ENCODE measurements around the gene DUSP22.

The DUSP22 gene

DNA sequence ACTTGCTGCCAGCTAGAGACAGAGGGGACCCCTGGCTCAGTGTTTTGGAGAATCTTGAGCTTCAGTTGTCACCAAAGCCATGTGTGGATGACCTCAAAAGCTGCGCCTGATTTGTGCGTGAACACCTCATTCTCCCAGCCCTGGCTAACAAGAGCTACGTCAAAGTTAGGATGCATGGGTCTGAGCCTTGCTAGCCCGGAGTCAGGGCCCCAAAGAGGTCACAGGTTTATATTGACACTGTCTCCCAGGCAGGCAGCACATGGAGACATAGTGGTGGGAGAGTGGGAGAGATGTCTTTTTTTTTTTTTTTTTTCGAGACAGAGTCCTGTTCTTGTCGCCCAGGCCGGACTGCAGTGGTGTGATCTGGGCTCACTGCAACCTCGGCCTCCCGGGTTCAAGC, 36.1 kb upstream of the DUSP22 start:
- H3K4me1 ChIP-seq (ENCODE audit: control insufficient read depth, insufficient read depth, low read length) = no peaks in the 10 kb centered on the region
- H3K36me3 ChIP-seq (ENCODE audit: control insufficient read depth, insufficient read depth, low read length) = no peaks in the 10 kb centered on the region
- no peak overlapping the region for H3K9ac ChIP-seq (ENCODE audit: low read depth, low read length)
- H3K4me3 ChIP-seq (ENCODE audit: low read depth, low read length) = no peak overlapping the region
- H3K9me3 ChIP-seq (ENCODE audit: control insufficient read depth, insufficient read depth, low read length) = peaks cover 35% of the 10 kb centered on the region
- no peak overlapping the region for H3K27ac ChIP-seq (ENCODE audit: low read depth, low read length)
- H3K27me3 ChIP-seq (ENCODE audit: control insufficient read depth, insufficient read depth, low read length) = no peaks in the 10 kb centered on the region

DNA sequence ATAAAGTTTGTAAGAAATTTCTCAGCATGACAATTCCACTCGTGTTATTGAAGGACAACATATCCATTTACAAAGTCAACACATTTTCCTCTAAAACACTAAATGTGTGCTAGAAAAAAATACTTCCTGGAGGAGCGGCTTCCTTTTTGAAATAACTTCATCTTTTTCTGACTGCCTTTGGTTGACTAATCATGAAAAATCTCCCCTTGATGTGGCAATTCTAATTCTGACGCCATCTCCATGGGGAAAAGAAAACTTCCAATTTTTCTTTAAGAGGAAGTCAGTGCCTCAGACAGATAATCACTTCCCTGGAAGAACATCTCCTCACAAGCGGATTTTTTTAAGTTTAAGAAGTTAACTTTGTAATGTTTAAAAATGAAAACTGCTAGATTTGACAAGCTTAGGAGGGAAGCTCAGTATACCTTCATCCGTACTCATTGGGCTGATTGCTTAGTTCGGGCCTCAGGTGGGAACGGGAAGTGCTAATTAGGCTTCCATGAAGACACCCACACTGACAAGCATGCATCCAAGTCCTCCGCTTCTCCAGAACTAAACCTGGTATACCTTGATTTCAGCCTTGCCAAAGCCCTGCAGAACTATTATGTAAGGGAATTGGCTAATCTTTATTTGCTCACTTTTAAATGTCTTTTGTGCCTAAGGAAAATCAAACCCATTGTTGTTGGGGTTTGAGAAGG, 35.1 kb upstream of the DUSP22 start:
- no peaks in the 10 kb centered on the region for H3K4me1 ChIP-seq (ENCODE audit: control insufficient read depth, insufficient read depth, low read length)
- no peak overlapping the region for H3K27ac ChIP-seq (ENCODE audit: low read depth, low read length)
- no peak overlapping the region for H3K9ac ChIP-seq (ENCODE audit: low read depth, low read length)
- H3K4me3 ChIP-seq (ENCODE audit: low read depth, low read length) = no peak overlapping the region
- no peaks in the 10 kb centered on the region for H3K27me3 ChIP-seq (ENCODE audit: control insufficient read depth, insufficient read depth, low read length)
- peaks cover 35% of the 10 kb centered on the region for H3K9me3 ChIP-seq (ENCODE audit: control insufficient read depth, insufficient read depth, low read length)
- no peaks in the 10 kb centered on the region for H3K36me3 ChIP-seq (ENCODE audit: control insufficient read depth, insufficient read depth, low read length)

DNA sequence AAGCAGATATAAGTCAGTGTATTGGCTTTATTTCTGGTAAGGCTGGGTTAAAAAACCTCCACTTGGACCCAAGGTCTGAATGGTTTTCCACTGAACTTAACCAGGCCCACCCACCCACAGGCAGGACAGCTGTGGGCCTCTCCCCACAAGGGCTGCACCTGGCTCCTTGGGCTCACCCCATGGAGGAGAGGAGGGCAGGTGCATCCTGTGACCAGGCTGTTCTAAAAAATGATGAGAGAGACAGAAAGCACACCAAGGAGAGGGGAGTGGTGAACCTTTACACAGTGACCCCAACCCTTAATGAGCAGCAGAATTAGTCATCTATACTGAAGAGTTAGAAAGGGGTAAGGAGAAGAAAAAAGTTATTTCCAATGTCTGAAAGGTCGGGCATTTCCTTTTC, 34.5 kb upstream of the DUSP22 start:
- Histone ChIP-seq H3K27me3 (ENCODE audit: control insufficient read depth, insufficient read depth, low read length) (no peaks in the 10 kb centered on the region), H3K4me3 (ENCODE audit: low read depth, low read length) (no peak overlapping the region), H3K4me1 (ENCODE audit: control insufficient read depth, insufficient read depth, low read length) (no peaks in the 10 kb centered on the region), H3K9ac (ENCODE audit: low read depth, low read length) (no peak overlapping the region), H3K27ac (ENCODE audit: low read depth, low read length) (no peak overlapping the region), H3K36me3 (ENCODE audit: control insufficient read depth, insufficient read depth, low read length) (no peaks in the 10 kb centered on the region), H3K9me3 (ENCODE audit: control insufficient read depth, insufficient read depth, low read length) (peaks cover 41% of the 10 kb centered on the region)

DNA sequence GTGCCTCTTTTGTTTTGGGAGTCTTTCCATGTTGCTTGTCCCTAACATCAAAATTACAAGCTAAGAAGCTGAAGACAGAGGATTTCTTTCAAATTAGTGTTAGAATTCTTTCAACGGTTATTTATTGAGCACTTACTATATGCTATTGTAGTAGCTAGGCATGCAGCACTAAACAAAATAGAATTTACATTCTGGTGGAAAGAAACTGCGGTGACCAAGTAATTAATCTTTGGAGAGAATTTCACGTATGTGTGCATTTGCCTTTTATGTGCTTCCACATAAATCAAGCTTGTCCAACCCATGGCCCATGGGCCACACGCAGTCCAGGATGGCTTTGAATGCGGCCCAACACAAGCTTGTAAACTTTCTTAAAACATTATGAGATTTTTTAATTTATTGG, 33.0 kb upstream of the DUSP22 start:
- no peaks in the 10 kb centered on the region for H3K27me3 ChIP-seq (ENCODE audit: control insufficient read depth, insufficient read depth, low read length)
- H3K9me3 ChIP-seq (ENCODE audit: control insufficient read depth, insufficient read depth, low read length) = peaks cover 51% of the 10 kb centered on the region
- H3K4me3 ChIP-seq (ENCODE audit: low read depth, low read length) = no peak overlapping the region
- H3K36me3 ChIP-seq (ENCODE audit: control insufficient read depth, insufficient read depth, low read length) = no peaks in the 10 kb centered on the region
- H3K9ac ChIP-seq (ENCODE audit: low read depth, low read length) = no peak overlapping the region
- H3K4me1 ChIP-seq (ENCODE audit: control insufficient read depth, insufficient read depth, low read length) = no peaks in the 10 kb centered on the region
- no peak overlapping the region for H3K27ac ChIP-seq (ENCODE audit: low read depth, low read length)

DNA sequence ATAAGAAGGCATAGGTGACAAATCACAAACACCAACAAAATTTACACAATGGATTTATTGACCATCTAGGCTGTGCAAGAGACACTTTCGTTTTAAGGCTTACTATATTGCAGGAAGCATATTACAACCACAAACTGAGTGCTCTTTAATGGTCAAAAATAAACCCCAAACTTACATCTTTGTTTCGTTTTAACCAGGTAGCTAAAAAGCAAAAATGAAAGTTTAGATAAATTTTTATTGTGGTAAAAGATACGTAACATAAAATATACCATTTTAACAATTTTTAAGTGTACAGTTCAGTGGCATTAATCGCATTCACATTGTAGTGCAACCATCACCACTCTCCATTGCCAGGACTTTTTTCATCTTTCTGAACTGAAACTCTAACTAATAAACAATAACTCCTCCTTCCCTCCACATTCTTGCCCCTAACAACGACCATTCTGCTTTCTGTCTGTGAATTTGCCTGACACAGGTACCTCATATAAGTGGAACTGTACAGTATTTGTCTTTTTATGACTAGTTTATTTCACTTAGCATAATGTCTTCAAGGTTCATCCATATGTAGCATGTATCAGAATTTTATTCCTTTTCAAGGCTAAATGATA, 32.3 kb upstream of the DUSP22 start:
- Histone ChIP-seq H3K4me3 (ENCODE audit: low read depth, low read length) (no peak overlapping the region), H3K36me3 (ENCODE audit: control insufficient read depth, insufficient read depth, low read length) (no peaks in the 10 kb centered on the region)

DNA sequence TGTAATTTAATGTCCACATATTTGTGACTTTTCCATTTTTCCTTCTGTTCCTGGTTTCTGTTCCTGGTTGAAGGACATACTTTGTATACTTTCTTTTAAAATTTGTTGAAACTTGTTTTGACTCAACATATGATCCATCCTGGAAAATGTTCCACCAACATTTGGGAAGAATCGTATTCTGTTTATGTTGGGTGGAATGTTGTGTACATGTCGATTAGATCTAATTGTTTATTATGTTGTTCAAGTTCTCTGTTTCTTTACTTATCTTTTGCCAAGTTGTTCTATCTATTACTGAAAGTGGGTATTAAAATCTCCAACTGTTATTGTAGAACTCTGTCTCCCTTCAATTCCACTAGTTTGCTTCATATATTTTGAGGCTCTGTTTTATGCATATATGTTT, 27.7 kb upstream of the DUSP22 start:
- Histone ChIP-seq H3K27ac (ENCODE audit: low read depth, low read length) (no peak overlapping the region), H3K36me3 (ENCODE audit: control insufficient read depth, insufficient read depth, low read length) (no peaks in the 10 kb centered on the region), H3K9ac (ENCODE audit: low read depth, low read length) (no peak overlapping the region), H3K9me3 (ENCODE audit: control insufficient read depth, insufficient read depth, low read length) (peaks cover 65% of the 10 kb centered on the region), H3K4me1 (ENCODE audit: control insufficient read depth, insufficient read depth, low read length) (no peaks in the 10 kb centered on the region), H3K27me3 (ENCODE audit: control insufficient read depth, insufficient read depth, low read length) (no peaks in the 10 kb centered on the region), H3K4me3 (ENCODE audit: low read depth, low read length) (no peak overlapping the region)

More for the DNA sequence above, 32.3 kb upstream of the DUSP22 start:
- Histone ChIP-seq H3K27ac (ENCODE audit: low read depth, low read length) (no peak overlapping the region), H3K4me1 (ENCODE audit: control insufficient read depth, insufficient read depth, low read length) (no peaks in the 10 kb centered on the region), H3K27me3 (ENCODE audit: control insufficient read depth, insufficient read depth, low read length) (no peaks in the 10 kb centered on the region), H3K9me3 (ENCODE audit: control insufficient read depth, insufficient read depth, low read length) (peaks cover 57% of the 10 kb centered on the region), H3K9ac (ENCODE audit: low read depth, low read length) (no peak overlapping the region)

DNA sequence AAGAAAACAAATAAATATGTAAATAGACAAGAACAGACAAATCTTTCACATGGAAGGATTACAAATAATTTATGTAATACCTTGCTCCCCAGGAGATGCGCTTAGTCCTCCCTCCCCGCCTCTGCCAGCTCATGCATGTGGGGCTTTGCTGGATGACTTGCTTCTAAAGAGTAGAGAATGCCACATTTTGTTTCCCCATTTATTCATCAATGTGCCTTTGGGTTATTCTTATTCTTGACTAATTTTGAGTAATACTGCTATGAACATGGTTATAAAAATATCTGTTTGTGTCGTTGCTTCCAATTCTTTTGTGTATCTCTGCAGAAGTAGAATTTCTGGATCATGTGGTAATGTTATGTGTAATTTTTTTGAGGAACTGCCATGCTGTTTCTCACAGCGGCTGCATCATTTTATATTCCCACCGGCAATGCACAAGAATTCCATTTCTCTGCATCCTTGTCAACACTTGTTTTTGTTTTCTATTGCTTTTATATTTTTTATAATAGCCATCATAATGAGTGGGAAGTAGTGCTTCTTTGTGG, 23.8 kb upstream of the DUSP22 start:
- H3K4me3 ChIP-seq (ENCODE audit: low read depth, low read length) = no peak overlapping the region
- no peaks in the 10 kb centered on the region for H3K27me3 ChIP-seq (ENCODE audit: control insufficient read depth, insufficient read depth, low read length)
- no peaks in the 10 kb centered on the region for H3K4me1 ChIP-seq (ENCODE audit: control insufficient read depth, insufficient read depth, low read length)
- no peaks in the 10 kb centered on the region for H3K36me3 ChIP-seq (ENCODE audit: control insufficient read depth, insufficient read depth, low read length)
- no peak overlapping the region for H3K27ac ChIP-seq (ENCODE audit: low read depth, low read length)
- H3K9me3 ChIP-seq (ENCODE audit: control insufficient read depth, insufficient read depth, low read length) = peaks cover 71% of the 10 kb centered on the region
- no peak overlapping the region for H3K9ac ChIP-seq (ENCODE audit: low read depth, low read length)

DNA sequence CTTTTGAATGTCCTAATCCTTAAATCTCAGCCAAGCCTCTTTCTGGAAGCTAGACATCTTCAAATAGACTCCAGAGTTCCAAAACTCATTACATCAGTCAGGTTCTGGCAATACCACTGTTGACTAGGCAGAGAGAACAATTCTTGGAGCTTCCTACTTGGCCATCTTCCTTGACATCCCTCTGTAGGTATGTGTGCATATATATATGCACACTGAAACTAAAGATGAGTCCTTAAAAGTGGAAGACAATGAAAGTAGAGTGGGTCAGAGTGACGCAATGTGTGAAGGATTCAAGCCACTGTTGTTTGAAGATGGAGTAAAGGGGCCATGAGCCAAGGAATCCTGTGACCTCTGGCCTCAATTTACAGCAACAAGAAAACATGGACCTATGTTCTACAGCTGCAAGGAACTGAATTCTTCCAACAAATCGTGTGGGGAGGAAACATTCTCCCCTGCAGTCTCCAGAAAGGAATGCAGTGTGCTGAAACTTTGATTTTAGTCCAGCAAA, 18.7 kb upstream of the DUSP22 start:
- H3K27ac ChIP-seq (ENCODE audit: low read depth, low read length) = no peak overlapping the region
- no peaks in the 10 kb centered on the region for H3K36me3 ChIP-seq (ENCODE audit: control insufficient read depth, insufficient read depth, low read length)
- no peak overlapping the region for H3K9ac ChIP-seq (ENCODE audit: low read depth, low read length)
- H3K4me1 ChIP-seq (ENCODE audit: control insufficient read depth, insufficient read depth, low read length) = no peaks in the 10 kb centered on the region
- peaks cover 82% of the 10 kb centered on the region for H3K9me3 ChIP-seq (ENCODE audit: control insufficient read depth, insufficient read depth, low read length)
- H3K4me3 ChIP-seq (ENCODE audit: low read depth, low read length) = no peak overlapping the region
- no peaks in the 10 kb centered on the region for H3K27me3 ChIP-seq (ENCODE audit: control insufficient read depth, insufficient read depth, low read length)

DNA sequence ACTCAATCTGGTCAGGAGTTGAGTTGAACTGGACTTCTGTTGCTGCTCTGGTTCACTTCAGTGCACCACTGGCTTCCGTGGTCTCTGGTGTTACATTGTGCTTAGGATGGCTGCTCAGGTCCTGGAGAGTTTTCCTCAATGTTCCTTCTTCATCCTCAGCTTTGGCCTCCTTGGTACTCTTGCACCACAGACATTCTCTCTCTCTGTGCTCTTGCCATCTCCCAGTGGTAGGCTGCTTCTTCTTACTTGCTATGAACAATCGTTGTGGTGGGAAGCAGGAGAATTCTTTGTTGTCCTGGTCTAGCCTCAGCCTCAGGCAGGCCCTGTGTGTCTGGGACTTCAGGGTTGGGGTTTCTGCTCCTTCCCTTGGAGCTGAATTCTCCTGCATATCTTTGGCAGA, 14.5 kb upstream of the DUSP22 start:
- Histone ChIP-seq H3K27ac (ENCODE audit: low read depth, low read length) (no peak overlapping the region), H3K4me3 (ENCODE audit: low read depth, low read length) (no peak overlapping the region), H3K27me3 (ENCODE audit: control insufficient read depth, insufficient read depth, low read length) (no peaks in the 10 kb centered on the region), H3K36me3 (ENCODE audit: control insufficient read depth, insufficient read depth, low read length) (no peaks in the 10 kb centered on the region), H3K9ac (ENCODE audit: low read depth, low read length) (no peak overlapping the region), H3K9me3 (ENCODE audit: control insufficient read depth, insufficient read depth, low read length) (peaks cover 81% of the 10 kb centered on the region), H3K4me1 (ENCODE audit: control insufficient read depth, insufficient read depth, low read length) (no peaks in the 10 kb centered on the region)

DNA sequence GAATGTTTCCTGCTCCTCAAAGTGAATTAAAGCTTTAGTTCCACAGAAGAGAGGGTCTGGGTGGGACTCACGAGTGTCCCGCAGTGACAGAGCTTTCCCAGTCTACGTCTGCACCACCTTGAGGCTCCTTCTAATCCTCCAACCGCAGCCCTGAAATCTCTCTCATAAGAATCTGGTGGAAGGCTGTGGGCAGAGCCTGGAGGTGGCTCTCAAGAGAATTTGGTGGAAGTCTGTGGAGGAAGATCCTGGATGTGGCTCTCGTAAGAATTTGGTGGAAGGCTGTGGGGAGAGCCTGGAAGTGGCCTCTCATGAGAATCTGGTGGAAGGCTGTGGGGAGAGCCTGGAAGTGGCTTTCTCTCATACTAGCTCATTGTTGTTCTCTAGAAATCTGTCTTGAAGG, 13.8 kb upstream of the DUSP22 start:
- Histone ChIP-seq H3K27me3 (ENCODE audit: control insufficient read depth, insufficient read depth, low read length) (no peaks in the 10 kb centered on the region), H3K27ac (ENCODE audit: low read depth, low read length) (no peak overlapping the region), H3K9ac (ENCODE audit: low read depth, low read length) (no peak overlapping the region), H3K4me1 (ENCODE audit: control insufficient read depth, insufficient read depth, low read length) (no peaks in the 10 kb centered on the region), H3K4me3 (ENCODE audit: low read depth, low read length) (no peak overlapping the region), H3K36me3 (ENCODE audit: control insufficient read depth, insufficient read depth, low read length) (no peaks in the 10 kb centered on the region), H3K9me3 (ENCODE audit: control insufficient read depth, insufficient read depth, low read length) (peaks cover 83% of the 10 kb centered on the region)

DNA sequence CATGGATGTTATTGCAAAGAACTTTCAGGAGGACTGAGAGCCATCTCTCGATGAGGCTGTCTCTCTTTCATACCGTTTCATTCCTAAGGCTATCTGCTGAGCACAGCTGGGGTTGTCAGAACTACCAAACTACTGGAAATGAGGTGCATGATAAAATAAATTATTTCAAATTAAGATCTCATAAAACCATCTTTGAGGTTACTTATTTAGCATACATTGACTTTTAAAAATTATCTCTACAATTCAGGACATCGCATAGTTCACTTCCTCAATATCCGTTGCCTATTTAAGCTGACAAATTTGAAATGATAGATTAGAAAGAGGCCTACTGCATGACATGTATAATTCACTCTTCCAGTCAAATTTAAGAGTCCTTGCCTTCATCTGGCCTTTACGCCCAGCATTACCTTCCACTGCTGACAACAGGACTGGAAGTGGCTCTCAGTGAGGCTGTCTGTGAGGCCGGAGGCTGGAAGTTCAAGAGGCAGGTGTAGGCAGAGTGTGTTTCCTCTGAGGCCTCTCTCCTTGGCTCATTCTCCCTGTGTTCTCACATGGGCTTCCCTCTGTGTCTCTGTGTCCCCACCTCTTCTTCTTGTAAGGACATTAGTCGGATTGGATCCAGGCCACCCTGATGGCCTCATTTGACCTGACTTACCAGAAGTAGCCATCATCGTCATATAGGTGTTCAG, 12.8 kb upstream of the DUSP22 start:
- no peak overlapping the region for H3K27ac ChIP-seq (ENCODE audit: low read depth, low read length)
- H3K9me3 ChIP-seq (ENCODE audit: control insufficient read depth, insufficient read depth, low read length) = peaks cover 83% of the 10 kb centered on the region
- no peaks in the 10 kb centered on the region for H3K27me3 ChIP-seq (ENCODE audit: control insufficient read depth, insufficient read depth, low read length)

More for the DNA sequence above, 12.8 kb upstream of the DUSP22 start:
- Histone ChIP-seq H3K9ac (ENCODE audit: low read depth, low read length) (no peak overlapping the region), H3K4me1 (ENCODE audit: control insufficient read depth, insufficient read depth, low read length) (no peaks in the 10 kb centered on the region), H3K4me3 (ENCODE audit: low read depth, low read length) (no peak overlapping the region), H3K36me3 (ENCODE audit: control insufficient read depth, insufficient read depth, low read length) (no peaks in the 10 kb centered on the region)

Measured in HUES48 (cell line).